Ovary (tissue), 3 donors: ENCODE results near the gene AMPH.

Source experiments
- CTCF ChIP-seq, 3 donors: fragments of 450-650 bp in 2 of 3; fragments of 200-600 bp in 1 of 3; IDR thresholded peaks; one replicate each; pipeline versions ENCODE4 v1.5.1 to v1.8.0; 2016 to 2022; ENCODE audit warnings: antibody characterized with exemption in 3 of 3, mild to moderate bottlenecking in 1 of 3
- EP300 ChIP-seq: sonication (generic); formaldehyde crosslinking; IDR thresholded peaks from one replicate; pipeline ENCODE4 v1.6.1; 2017; ENCODE audit warnings: antibody characterized with exemption
- POLR2A ChIP-seq: fragments of 450-650 bp; IDR thresholded peaks from one replicate; pipeline ENCODE4 v1.6.1; 2017; ENCODE audit warnings: antibody characterized with exemption, mild to moderate bottlenecking, moderate library complexity
- donor health status: DM: no; HTN: no; CAD: no.

DNA sequence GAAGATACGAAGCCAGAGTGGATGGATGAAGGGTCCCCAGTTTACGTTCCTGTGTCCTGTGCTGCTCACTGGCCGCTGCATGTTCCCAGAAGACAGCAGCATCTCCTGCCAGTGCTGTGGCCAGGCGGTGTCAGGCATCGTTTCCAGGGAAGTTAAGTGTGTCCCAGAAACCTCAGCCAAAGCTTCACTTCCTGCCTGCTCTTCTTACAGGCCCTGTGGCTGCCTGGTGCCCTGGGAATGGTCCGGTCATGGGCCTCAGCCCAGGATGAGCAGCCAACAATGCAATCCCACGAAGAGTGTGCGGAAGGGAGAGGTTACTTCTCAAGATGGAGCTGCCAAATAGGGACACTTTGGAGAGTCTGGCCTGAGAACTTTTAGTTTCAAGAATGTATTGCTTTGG is 258.0 kb downstream of the AMPH start:
- TF ChIP-seq EP300 (no peak), CTCF (IDR thresholded peaks at IDR 0.05) (no peak), POLR2A (no peak)
